ENCODE results near the gene BMPER. TPM values are rescaled to one million over a fixed set of nuclear protein-coding genes. Genes with fewer than 3 reads are reported as not detected.

Gene BMPER
- not detected in 2 replicates for total RNA-seq (2014; rRNA removed; shearing (Covaris generic); ENCODE audit: low replicate concordance)

DNA sequence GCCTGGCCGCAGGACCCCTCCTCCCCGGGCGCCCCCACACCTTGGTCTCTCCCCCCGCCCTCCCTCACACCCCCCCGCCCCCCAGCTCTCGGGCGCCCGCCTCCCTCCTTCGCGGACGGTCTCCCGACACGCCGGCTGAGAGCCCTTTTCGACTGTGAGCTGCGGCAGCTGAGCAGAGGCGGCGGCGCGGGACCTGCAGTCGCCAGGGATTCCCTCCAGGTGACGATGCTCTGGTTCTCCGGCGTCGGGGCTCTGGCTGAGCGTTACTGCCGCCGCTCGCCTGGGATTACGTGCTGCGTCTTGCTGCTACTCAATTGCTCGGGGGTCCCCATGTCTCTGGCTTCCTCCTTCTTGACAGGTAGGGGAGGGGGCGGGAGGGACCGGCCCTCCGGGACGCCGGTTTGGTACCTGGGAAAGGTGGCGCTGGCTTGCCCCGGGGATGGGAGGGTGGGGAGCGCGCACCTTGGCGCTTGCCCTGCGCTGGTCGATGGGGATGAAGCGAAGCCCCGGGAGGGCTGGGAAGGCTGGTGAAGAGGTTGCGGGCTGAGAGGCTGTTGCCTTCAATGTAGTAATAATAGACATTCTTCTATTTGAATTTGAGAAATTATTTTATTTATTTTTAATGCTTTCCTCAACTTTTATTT, at the start of gene BMPER:
Gene BMPER (plus strand): TSS at position 151 of the 644 bp plus-strand sequence. CDS start 75 bp downstream, at position 226.
- no peak within 1 kb of the TSS for H2AFZ ChIP-seq (ENCODE audit: low read length)
- H3K79me2 ChIP-seq (ENCODE audit: low read length): no peaks in the 10 kb centered on the region
- DNase-seq: no peak
- no peak within 1 kb of the TSS for H3K27ac ChIP-seq (ENCODE audit: low read length)
- no peaks in the 10 kb centered on the region for H3K36me3 ChIP-seq (ENCODE audit: insufficient read depth, low read length)
- no peaks in the 10 kb centered on the region for H4K20me1 ChIP-seq (ENCODE audit: insufficient read depth, low read depth, low read length)
- no peak within 1 kb of the TSS for H3K9ac ChIP-seq (ENCODE audit: low read length)
- no peaks in the 10 kb centered on the region for H3K27me3 ChIP-seq (ENCODE audit: low read length)
- H3K9me2 ChIP-seq (replicated peaks; ENCODE audit: insufficient read depth, low read length): no peaks in the 10 kb centered on the region
- H3K4me3 ChIP-seq (ENCODE audit: low read length): no peak within 1 kb of the TSS
- H3K4me1 ChIP-seq (ENCODE audit: low read length): no peaks in the 10 kb centered on the region
- no peaks in the 10 kb centered on the region for H3K9me3 ChIP-seq (ENCODE audit: low read length)
- no peak within 1 kb of the TSS for H3K4me2 ChIP-seq (ENCODE audit: low read depth, low read length, poor library complexity, severe bottlenecking)

- H3K9ac ChIP-seq (ENCODE audit: low read length): no peak overlapping the region
- H3K27me3 ChIP-seq (ENCODE audit: low read length): no peaks in the 10 kb centered on the region
- H3K4me3 ChIP-seq (ENCODE audit: low read length): no peak overlapping the region
- H3K27ac ChIP-seq (ENCODE audit: low read length): no peak overlapping the region
- H3K9me2 ChIP-seq (replicated peaks; ENCODE audit: insufficient read depth, low read length): no peaks in the 10 kb centered on the region
- no peak for DNase-seq
- H2AFZ ChIP-seq (ENCODE audit: low read length): no peak overlapping the region
- no peak overlapping the region for H3K4me2 ChIP-seq (ENCODE audit: low read depth, low read length, poor library complexity, severe bottlenecking)
- H4K20me1 ChIP-seq (ENCODE audit: insufficient read depth, low read depth, low read length): no peaks in the 10 kb centered on the region
- H3K79me2 ChIP-seq (ENCODE audit: low read length): no peaks in the 10 kb centered on the region
- no peaks in the 10 kb centered on the region for H3K9me3 ChIP-seq (ENCODE audit: low read length)
- no peaks in the 10 kb centered on the region for H3K4me1 ChIP-seq (ENCODE audit: low read length)
- H3K36me3 ChIP-seq (ENCODE audit: insufficient read depth, low read length): no peaks in the 10 kb centered on the region
These were observed 43.4 kb upstream of the BMPER start for GRCh38 chr7:33861947-33862346.

- no peaks in the 10 kb centered on the region for H4K20me1 ChIP-seq (ENCODE audit: insufficient read depth, low read depth, low read length)
- H3K9ac ChIP-seq (ENCODE audit: low read length): no peak overlapping the region
- no peaks in the 10 kb centered on the region for H3K36me3 ChIP-seq (ENCODE audit: insufficient read depth, low read length)
- H3K27ac ChIP-seq (ENCODE audit: low read length): no peak overlapping the region
- H3K27me3 ChIP-seq (ENCODE audit: low read length): no peaks in the 10 kb centered on the region
- H3K4me1 ChIP-seq (ENCODE audit: low read length): no peaks in the 10 kb centered on the region
- no peak overlapping the region for H2AFZ ChIP-seq (ENCODE audit: low read length)
- no peak overlapping the region for H3K4me3 ChIP-seq (ENCODE audit: low read length)
- H3K79me2 ChIP-seq (ENCODE audit: low read length): no peaks in the 10 kb centered on the region
- H3K4me2 ChIP-seq (ENCODE audit: low read depth, low read length, poor library complexity, severe bottlenecking): no peak overlapping the region
- H3K9me2 ChIP-seq (replicated peaks; ENCODE audit: insufficient read depth, low read length): no peaks in the 10 kb centered on the region
- DNase-seq: no peak
- no peaks in the 10 kb centered on the region for H3K9me3 ChIP-seq (ENCODE audit: low read length)
These were observed 42.2 kb upstream of the BMPER start for GRCh38 chr7:33862946-33863814.

- H3K27me3 ChIP-seq (ENCODE audit: low read length): no peaks in the 10 kb centered on the region
- peaks cover 2% of the 10 kb centered on the region for H3K4me1 ChIP-seq (ENCODE audit: low read length)
- no peak for DNase-seq
- no peaks in the 10 kb centered on the region for H3K79me2 ChIP-seq (ENCODE audit: low read length)
- no peaks in the 10 kb centered on the region for H3K9me2 ChIP-seq (replicated peaks; ENCODE audit: insufficient read depth, low read length)
- H3K9me3 ChIP-seq (ENCODE audit: low read length): no peaks in the 10 kb centered on the region
- H3K4me3 ChIP-seq (ENCODE audit: low read length): no peak overlapping the region
- H3K4me2 ChIP-seq (ENCODE audit: low read depth, low read length, poor library complexity, severe bottlenecking): no peak overlapping the region
- H2AFZ ChIP-seq (ENCODE audit: low read length): no peak overlapping the region
- H4K20me1 ChIP-seq (ENCODE audit: insufficient read depth, low read depth, low read length): no peaks in the 10 kb centered on the region
- no peaks in the 10 kb centered on the region for H3K36me3 ChIP-seq (ENCODE audit: insufficient read depth, low read length)
- H3K9ac ChIP-seq (ENCODE audit: low read length): no peak overlapping the region
- no peak overlapping the region for H3K27ac ChIP-seq (ENCODE audit: low read length)
These were observed 37.2 kb upstream of the BMPER start for GRCh38 chr7:33868166-33868565.

GRCh38 chr7:33869176-33869575, 36.2 kb upstream of the BMPER start:
- Histone ChIP-seq H2AFZ (ENCODE audit: low read length) (no peak overlapping the region), H3K4me2 (ENCODE audit: low read depth, low read length, poor library complexity, severe bottlenecking) (no peak overlapping the region), H3K4me1 (ENCODE audit: low read length) (peaks cover 8% of the 10 kb centered on the region), H3K27me3 (ENCODE audit: low read length) (no peaks in the 10 kb centered on the region), H3K79me2 (ENCODE audit: low read length) (no peaks in the 10 kb centered on the region), H4K20me1 (ENCODE audit: insufficient read depth, low read depth, low read length) (no peaks in the 10 kb centered on the region), H3K9ac (ENCODE audit: low read length) (no peak overlapping the region), H3K9me2 (replicated peaks; ENCODE audit: insufficient read depth, low read length) (no peaks in the 10 kb centered on the region), H3K36me3 (ENCODE audit: insufficient read depth, low read length) (no peaks in the 10 kb centered on the region), H3K27ac (ENCODE audit: low read length) (no peak overlapping the region), H3K4me3 (ENCODE audit: low read length) (no peak overlapping the region), H3K9me3 (ENCODE audit: low read length) (no peaks in the 10 kb centered on the region)
- no peak for DNase-seq

DNA sequence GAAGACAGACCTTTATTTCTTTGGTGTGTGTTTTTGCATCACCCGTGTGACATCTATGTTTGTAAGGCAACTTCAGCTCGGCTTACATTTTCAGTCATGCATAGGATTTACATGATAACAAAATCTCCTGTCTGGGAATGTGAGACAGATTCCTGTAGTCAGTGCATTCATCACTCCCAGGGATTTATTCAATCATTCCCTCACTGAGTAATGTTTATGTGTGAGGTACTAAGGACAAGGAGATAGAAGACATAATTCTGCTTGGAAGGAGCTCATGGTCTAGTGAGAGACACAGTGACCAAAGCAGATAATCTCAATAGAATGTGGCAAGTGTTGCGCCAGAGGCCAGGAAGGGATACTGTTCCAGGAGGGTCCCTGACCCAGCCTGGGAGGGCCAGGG, 35.2 kb upstream of the BMPER start:
- Histone ChIP-seq H3K4me3 (ENCODE audit: low read length) (no peak overlapping the region), H2AFZ (ENCODE audit: low read length) (no peak overlapping the region), H4K20me1 (ENCODE audit: insufficient read depth, low read depth, low read length) (no peaks in the 10 kb centered on the region), H3K36me3 (ENCODE audit: insufficient read depth, low read length) (no peaks in the 10 kb centered on the region), H3K4me1 (ENCODE audit: low read length) (peaks cover 8% of the 10 kb centered on the region), H3K27ac (ENCODE audit: low read length) (no peak overlapping the region), H3K79me2 (ENCODE audit: low read length) (no peaks in the 10 kb centered on the region), H3K27me3 (ENCODE audit: low read length) (no peaks in the 10 kb centered on the region), H3K9me3 (ENCODE audit: low read length) (no peaks in the 10 kb centered on the region), H3K9me2 (replicated peaks; ENCODE audit: insufficient read depth, low read length) (no peaks in the 10 kb centered on the region), H3K4me2 (ENCODE audit: low read depth, low read length, poor library complexity, severe bottlenecking) (no peak overlapping the region), H3K9ac (ENCODE audit: low read length) (no peak overlapping the region)
- DNase-seq: no peak

DNA sequence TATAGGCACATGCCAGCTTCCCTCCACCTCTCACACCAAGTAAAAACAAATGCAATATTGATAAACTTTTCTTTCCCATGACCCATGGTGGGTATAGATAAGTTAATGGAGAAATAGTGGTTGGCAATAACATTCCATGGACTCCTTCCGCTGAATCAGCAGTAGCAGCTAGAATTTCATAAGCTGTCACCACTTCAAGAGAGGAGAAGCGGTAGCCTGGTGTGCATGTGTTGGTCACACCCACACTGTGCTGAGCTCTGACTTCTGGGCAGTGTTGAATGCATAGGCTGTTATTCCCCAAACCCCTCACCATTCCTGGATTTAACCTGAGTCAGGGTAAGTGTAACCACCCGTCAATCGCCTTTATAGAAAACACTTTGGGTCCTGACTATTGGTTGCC, 32.5 kb upstream of the BMPER start:
- Histone ChIP-seq H3K27ac (ENCODE audit: low read length) (no peak overlapping the region), H3K9ac (ENCODE audit: low read length) (no peak overlapping the region), H3K36me3 (ENCODE audit: insufficient read depth, low read length) (no peaks in the 10 kb centered on the region), H3K9me3 (ENCODE audit: low read length) (no peaks in the 10 kb centered on the region), H3K4me3 (ENCODE audit: low read length) (no peak overlapping the region), H3K27me3 (ENCODE audit: low read length) (no peaks in the 10 kb centered on the region), H3K9me2 (replicated peaks; ENCODE audit: insufficient read depth, low read length) (no peaks in the 10 kb centered on the region), H4K20me1 (ENCODE audit: insufficient read depth, low read depth, low read length) (no peaks in the 10 kb centered on the region), H3K79me2 (ENCODE audit: low read length) (no peaks in the 10 kb centered on the region), H2AFZ (ENCODE audit: low read length) (no peak overlapping the region), H3K4me1 (ENCODE audit: low read length) (peaks cover 8% of the 10 kb centered on the region), H3K4me2 (ENCODE audit: low read depth, low read length, poor library complexity, severe bottlenecking) (no peak overlapping the region)
- DNase-seq: no peak

DNA sequence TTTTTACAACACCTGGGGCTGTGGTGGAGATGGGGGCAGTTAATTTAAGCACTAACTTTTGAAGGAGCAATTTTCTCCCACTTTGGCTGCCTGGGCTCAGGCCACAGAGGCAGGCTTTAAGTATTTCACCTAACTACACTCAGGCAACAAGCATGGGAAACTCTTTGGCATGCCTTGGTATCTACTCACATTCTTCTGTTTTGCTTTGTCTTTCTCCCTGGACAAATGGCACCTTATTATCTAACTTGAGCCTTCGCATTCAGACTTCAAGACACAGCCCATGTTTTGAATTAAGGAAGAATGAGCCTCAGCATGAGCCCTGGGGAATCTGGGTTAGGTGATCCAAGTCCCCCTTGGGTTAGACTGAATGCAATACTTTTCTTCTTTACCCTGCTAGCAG, 31.8 kb upstream of the BMPER start:
- H3K9me3 ChIP-seq (ENCODE audit: low read length): no peaks in the 10 kb centered on the region
- no peaks in the 10 kb centered on the region for H3K79me2 ChIP-seq (ENCODE audit: low read length)
- no peak overlapping the region for H3K27ac ChIP-seq (ENCODE audit: low read length)
- H3K4me3 ChIP-seq (ENCODE audit: low read length): no peak overlapping the region
- DNase-seq: no peak
- H3K27me3 ChIP-seq (ENCODE audit: low read length): no peaks in the 10 kb centered on the region
- H2AFZ ChIP-seq (ENCODE audit: low read length): no peak overlapping the region
- H4K20me1 ChIP-seq (ENCODE audit: insufficient read depth, low read depth, low read length): no peaks in the 10 kb centered on the region
- no peaks in the 10 kb centered on the region for H3K36me3 ChIP-seq (ENCODE audit: insufficient read depth, low read length)
- H3K9ac ChIP-seq (ENCODE audit: low read length): no peak overlapping the region
- H3K4me2 ChIP-seq (ENCODE audit: low read depth, low read length, poor library complexity, severe bottlenecking): no peak overlapping the region
- H3K4me1 ChIP-seq (ENCODE audit: low read length): peaks cover 8% of the 10 kb centered on the region
- H3K9me2 ChIP-seq (replicated peaks; ENCODE audit: insufficient read depth, low read length): no peaks in the 10 kb centered on the region
